ENCODE results near the gene TRPM3. TPM values are rescaled to one million over a fixed set of nuclear protein-coding genes. Genes with fewer than 3 reads are reported as not detected.

TRPM3 gene
- total RNA-seq, 1 donor from 2014 or later, result 0.22 TPM

- no peak for TF ChIP-seq CTCF (IDR thresholded peaks at IDR 0.05; ENCODE audit: borderline replicate concordance)
- no peak for DNase-seq
- Histone ChIP-seq H3K27ac (replicated peaks) (no peak overlapping the region), H3K27me3 (ENCODE audit: low read depth) (no peaks in the 10 kb centered on the region), H3K4me1 (no peaks in the 10 kb centered on the region), H3K4me3 (no peak overlapping the region), H3K36me3 (no peaks in the 10 kb centered on the region), H3K9me3 (replicated peaks) (no peaks in the 10 kb centered on the region)
- intact Hi-C loops (cut with micrococcal nuclease), result no loop called here
Measured at GRCh38 chr9:70902171-70902570, 219.2 kb downstream of the TRPM3 start.

GRCh38 chr9:70901746-70902145, 219.7 kb downstream of the TRPM3 start:
- no peaks in the 10 kb centered on the region for H3K27me3 ChIP-seq (ENCODE audit: low read depth)
- H3K9me3 ChIP-seq (replicated peaks), result no peaks in the 10 kb centered on the region
- no peaks in the 10 kb centered on the region for H3K36me3 ChIP-seq
- intact Hi-C loops (cut with micrococcal nuclease), result no loop called here
- DNase-seq, result no peak
- no peaks in the 10 kb centered on the region for H3K4me1 ChIP-seq
- no peak overlapping the region for H3K4me3 ChIP-seq
- H3K27ac ChIP-seq (replicated peaks), result no peak overlapping the region
- no peak for TF ChIP-seq CTCF (IDR thresholded peaks at IDR 0.05; ENCODE audit: borderline replicate concordance)

GRCh38 chr9:70901013-70901412, 220.4 kb downstream of the TRPM3 start:
- Histone ChIP-seq H3K9me3 (replicated peaks) (no peaks in the 10 kb centered on the region), H3K4me3 (no peak overlapping the region), H3K27ac (replicated peaks) (no peak overlapping the region), H3K36me3 (no peaks in the 10 kb centered on the region), H3K27me3 (ENCODE audit: low read depth) (no peaks in the 10 kb centered on the region), H3K4me1 (no peaks in the 10 kb centered on the region)
- intact Hi-C loops (cut with micrococcal nuclease), result no loop called here
- TF ChIP-seq CTCF (IDR thresholded peaks at IDR 0.05; ENCODE audit: borderline replicate concordance), result no peak
- no peak for DNase-seq

GRCh38 chr9:70893580-70894122, 227.8 kb downstream of the TRPM3 start:
- Histone ChIP-seq H3K4me1 (no peaks in the 10 kb centered on the region), H3K9me3 (replicated peaks) (no peaks in the 10 kb centered on the region), H3K36me3 (no peaks in the 10 kb centered on the region), H3K4me3 (no peak overlapping the region), H3K27me3 (ENCODE audit: low read depth) (no peaks in the 10 kb centered on the region), H3K27ac (replicated peaks) (no peak overlapping the region)
- no peak for TF ChIP-seq CTCF (IDR thresholded peaks at IDR 0.05; ENCODE audit: borderline replicate concordance)
- intact Hi-C loops (cut with micrococcal nuclease), result no loop called here
- no peak for DNase-seq

- no peak for DNase-seq
- intact Hi-C loops (cut with micrococcal nuclease), result no loop called here
- Histone ChIP-seq H3K27me3 (ENCODE audit: low read depth) (peaks cover 5% of the 10 kb centered on the region), H3K9me3 (replicated peaks) (no peaks in the 10 kb centered on the region), H3K4me1 (no peaks in the 10 kb centered on the region), H3K4me3 (no peak overlapping the region), H3K36me3 (no peaks in the 10 kb centered on the region), H3K27ac (replicated peaks) (no peak overlapping the region)
- TF ChIP-seq CTCF (IDR thresholded peaks at IDR 0.05; ENCODE audit: borderline replicate concordance), result no peak
Measured at GRCh38 chr9:70888471-70888870, 232.9 kb downstream of the TRPM3 start.

All from left ventricle myocardium inferior (tissue), 1 donor.